ENCODE measurements around the gene AIF1. TPM values are rescaled to one million over a fixed set of nuclear protein-coding genes. Genes with fewer than 3 reads are reported as not detected.

Gene AIF1
- total RNA-seq, 4 donors from 2014 or later = 2.6 to 16.3 (median 5.8) TPM

- Histone ChIP-seq H3K4me1 (peaks cover 17% of the 10 kb centered on the region), H3K36me3 (no peaks in the 10 kb centered on the region), H3K27ac (no peak overlapping the region), H3K9me3 (no peaks in the 10 kb centered on the region), H3K27me3 (peaks cover 3% of the 10 kb centered on the region), H3K4me3 (no peak overlapping the region)
- no peak for DNase-seq (ENCODE audit: low spot score in 2 of 2)
- 76% methylated on average over 19 of the region's 19 CpGs for WGBS
- TF ChIP-seq CTCF (IDR thresholded peaks at IDR 0.05) = no peak
- no peak for TF ChIP-seq EP300 (IDR thresholded peaks at IDR 0.05)
- no peak for TF ChIP-seq POLR2A (IDR thresholded peaks at IDR 0.05)
- no peak for TF ChIP-seq POLR2AphosphoS5 (IDR thresholded peaks at IDR 0.05)
Observed at GRCh38 chr6:31576897-31577578, 38.0 kb upstream of the AIF1 start.

DNA sequence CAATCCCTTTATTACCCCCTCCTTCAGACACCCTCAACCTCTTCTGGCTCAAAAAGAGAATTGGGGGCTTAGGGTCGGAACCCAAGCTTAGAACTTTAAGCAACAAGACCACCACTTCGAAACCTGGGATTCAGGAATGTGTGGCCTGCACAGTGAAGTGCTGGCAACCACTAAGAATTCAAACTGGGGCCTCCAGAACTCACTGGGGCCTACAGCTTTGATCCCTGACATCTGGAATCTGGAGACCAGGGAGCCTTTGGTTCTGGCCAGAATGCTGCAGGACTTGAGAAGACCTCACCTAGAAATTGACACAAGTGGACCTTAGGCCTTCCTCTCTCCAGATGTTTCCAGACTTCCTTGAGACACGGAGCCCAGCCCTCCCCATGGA lies 37.5 kb upstream of the AIF1 start:
- 78% methylated on average over 3 of the region's 3 CpGs for WGBS
- no peak for TF ChIP-seq CTCF (IDR thresholded peaks at IDR 0.05)
- H3K27ac ChIP-seq = no peak overlapping the region
- H3K9me3 ChIP-seq = no peaks in the 10 kb centered on the region
- no peak for DNase-seq (ENCODE audit: low spot score in 2 of 2)
- peaks cover 17% of the 10 kb centered on the region for H3K4me1 ChIP-seq
- no peak overlapping the region for H3K4me3 ChIP-seq
- no peaks in the 10 kb centered on the region for H3K27me3 ChIP-seq
- H3K36me3 ChIP-seq = no peaks in the 10 kb centered on the region

DNA sequence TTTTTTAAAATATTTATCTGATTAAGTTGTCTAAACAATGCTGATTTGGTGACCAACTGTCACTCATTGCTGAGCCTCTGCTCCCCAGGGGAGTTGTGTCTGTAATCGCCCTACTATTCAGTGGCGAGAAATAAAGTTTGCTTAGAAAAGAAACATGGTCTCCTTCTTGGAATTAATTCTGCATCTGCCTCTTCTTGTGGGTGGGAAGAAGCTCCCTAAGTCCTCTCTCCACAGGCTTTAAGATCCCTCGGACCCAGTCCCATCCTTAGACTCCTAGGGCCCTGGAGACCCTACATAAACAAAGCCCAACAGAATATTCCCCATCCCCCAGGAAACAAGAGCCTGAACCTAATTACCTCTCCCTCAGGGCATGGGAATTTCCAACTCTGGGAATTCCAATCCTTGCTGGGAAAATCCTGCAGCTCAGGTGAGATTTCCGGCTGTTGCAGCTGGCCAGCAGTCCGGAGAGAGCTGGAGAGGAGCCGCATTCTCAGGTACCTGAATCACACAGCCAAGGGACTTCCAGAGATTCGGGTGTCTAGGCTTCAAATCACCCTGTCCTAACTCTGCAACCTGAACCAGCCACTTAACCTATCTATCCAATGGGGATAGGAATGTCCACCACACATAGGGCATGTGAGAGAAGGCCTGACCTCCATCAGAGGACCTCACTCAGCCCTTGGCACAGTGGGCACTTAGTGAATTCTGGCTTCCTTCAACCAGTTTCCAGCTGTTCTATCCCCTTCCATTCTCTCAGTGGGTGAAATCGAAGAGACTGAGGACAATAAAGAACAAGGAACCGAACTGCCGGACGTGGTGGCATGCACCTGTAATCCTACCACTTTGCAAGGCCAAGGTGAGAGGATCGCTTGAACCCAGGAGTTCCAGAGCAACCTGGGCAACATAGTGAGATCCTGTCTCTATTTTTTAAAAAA lies 36.6 kb upstream of the AIF1 start:
- Histone ChIP-seq H3K9me3 (no peaks in the 10 kb centered on the region), H3K36me3 (no peaks in the 10 kb centered on the region)
- DNase-seq (ENCODE audit: low spot score in 2 of 2) = no peak

DNA sequence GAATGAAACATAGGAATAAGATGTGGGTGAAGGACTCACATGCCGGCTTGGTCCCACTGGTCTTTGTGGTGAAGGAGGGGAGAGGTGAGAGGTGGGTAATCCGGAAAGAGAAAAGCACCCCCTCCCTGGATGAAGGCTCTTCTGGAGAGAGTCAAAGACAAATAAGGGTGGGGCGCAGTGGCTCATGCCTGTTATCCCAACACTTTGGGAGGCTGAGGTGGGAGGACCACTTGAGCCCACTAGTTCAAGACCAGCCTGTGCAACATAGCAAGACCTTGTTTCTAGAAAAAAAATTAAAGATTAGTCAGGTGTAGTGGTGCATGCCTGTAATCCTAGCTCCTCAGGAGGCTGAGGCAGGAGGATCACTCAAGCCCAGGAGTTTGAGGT lies 35.9 kb upstream of the AIF1 start:
- Histone ChIP-seq H3K9me3 (no peaks in the 10 kb centered on the region), H3K4me3 (no peak overlapping the region), H3K4me1 (peaks cover 17% of the 10 kb centered on the region), H3K27ac (no peak overlapping the region), H3K36me3 (no peaks in the 10 kb centered on the region), H3K27me3 (no peaks in the 10 kb centered on the region)
- no peak for DNase-seq (ENCODE audit: low spot score in 2 of 2)
- WGBS = 93% methylated on average over 3 of the region's 3 CpGs
- TF ChIP-seq EP300 (IDR thresholded peaks at IDR 0.05) = no peak
- TF ChIP-seq POLR2A (IDR thresholded peaks at IDR 0.05) = no peak
- TF ChIP-seq POLR2AphosphoS5 (IDR thresholded peaks at IDR 0.05) = no peak
- no peak for TF ChIP-seq CTCF (IDR thresholded peaks at IDR 0.05)

More for the DNA sequence above, 36.6 kb upstream of the AIF1 start:
- peaks cover 17% of the 10 kb centered on the region for H3K4me1 ChIP-seq
- no peaks in the 10 kb centered on the region for H3K27me3 ChIP-seq
- TF ChIP-seq POLR2AphosphoS5 (IDR thresholded peaks at IDR 0.05) (no peak), POLR2A (IDR thresholded peaks at IDR 0.05) (no peak), CTCF (IDR thresholded peaks at IDR 0.05) (no peak), EP300 (IDR thresholded peaks at IDR 0.05) (no peak)
- no peak overlapping the region for H3K4me3 ChIP-seq
- WGBS = 78% methylated on average over 11 of the region's 12 CpGs
- no peak overlapping the region for H3K27ac ChIP-seq
